AG08396 (cell line): ENCODE results near the gene HMGCLL1.

Experiments
- DNase-seq: peaks from one replicate; pipeline ENCODE4 v3.0.0; 2012; ENCODE audit warnings: low spot score, mixed read lengths

The HMGCLL1 gene

DNA sequence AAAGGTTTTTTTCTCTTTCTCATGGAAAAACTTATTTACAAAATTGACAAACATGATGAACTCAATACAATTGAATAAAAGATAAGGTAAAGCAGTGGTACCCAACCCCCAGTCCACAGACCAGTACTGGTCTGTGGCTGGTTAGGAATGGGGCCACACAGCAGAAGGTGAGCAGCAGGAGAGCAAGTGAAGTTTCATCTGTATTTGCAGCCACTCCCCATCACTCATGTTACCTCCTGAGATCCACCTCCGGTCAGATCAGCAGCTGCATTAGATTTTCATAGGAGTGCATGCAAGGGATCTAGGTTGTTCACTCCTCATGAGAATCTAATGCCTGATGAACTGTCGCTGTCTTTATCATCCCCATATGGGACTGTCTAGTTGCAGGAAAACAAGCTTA, 47.5 kb downstream of the HMGCLL1 start:
- no peak for DNase-seq

DNA sequence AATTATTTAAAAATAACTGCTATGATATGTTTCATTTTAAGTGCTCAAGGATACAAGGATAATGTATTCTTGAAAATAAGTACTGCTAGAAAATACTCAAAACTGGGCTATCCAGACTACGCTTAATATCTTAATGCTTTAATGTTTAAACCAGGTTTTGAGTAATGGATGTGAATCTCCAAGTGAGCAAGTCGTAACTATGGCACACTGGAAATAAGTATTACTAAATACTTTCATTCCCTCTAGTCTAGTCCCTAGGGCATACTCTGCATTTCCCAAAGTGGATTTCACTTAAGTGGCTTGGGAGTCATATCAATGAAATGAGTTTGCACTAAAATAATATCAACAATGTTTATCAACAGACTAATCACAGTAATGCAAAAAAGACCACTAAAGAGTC, 48.1 kb downstream of the HMGCLL1 start:
- DNase-seq, result no peak

GRCh38 chr6:55528624-55529023, 50.4 kb downstream of the HMGCLL1 start:
- DNase-seq, result no peak

DNA sequence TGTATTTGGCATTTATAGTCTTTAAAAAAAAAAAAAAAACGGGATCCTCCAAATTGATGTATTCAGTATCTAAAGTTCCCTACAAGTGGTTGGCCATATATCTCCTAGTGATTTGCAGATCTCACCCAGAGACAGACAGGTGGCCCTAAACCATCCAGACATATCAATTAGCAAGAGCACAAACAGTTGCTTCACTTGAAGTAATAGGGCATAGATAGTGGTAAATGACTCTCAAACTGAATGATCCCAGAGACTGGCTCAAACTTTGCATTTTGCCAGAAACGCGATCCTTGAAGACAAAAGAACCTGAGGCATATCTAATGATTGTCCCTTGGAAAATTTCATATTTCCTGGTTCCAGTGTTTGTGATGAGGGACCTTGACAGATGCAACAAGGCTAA, 54.6 kb downstream of the HMGCLL1 start:
- no peak for DNase-seq

GRCh38 chr6:55518529-55519060, 60.4 kb downstream of the HMGCLL1 start:
- DNase-seq, result no peak

DNA sequence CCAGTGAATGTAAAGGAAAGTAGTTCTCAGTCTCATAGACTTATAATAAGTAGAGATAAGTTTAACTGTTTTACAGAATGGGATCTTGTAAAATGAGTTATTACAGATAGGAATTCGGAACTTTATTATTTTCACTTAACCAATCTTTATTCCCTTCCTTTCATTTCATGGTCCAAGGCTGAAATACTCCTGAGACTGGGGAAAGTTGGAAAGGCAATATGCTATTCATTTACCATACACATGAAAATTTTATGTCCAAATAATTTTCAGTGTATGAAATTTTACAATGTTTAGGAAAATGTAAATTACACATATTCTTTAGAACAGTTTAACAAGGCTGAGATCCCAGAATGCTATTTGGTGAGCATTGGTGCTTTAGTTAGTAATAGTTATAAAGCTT, 62.3 kb downstream of the HMGCLL1 start:
- DNase-seq, result no peak

GRCh38 chr6:55512904-55513303, 66.1 kb downstream of the HMGCLL1 start:
- DNase-seq, result no peak

DNA sequence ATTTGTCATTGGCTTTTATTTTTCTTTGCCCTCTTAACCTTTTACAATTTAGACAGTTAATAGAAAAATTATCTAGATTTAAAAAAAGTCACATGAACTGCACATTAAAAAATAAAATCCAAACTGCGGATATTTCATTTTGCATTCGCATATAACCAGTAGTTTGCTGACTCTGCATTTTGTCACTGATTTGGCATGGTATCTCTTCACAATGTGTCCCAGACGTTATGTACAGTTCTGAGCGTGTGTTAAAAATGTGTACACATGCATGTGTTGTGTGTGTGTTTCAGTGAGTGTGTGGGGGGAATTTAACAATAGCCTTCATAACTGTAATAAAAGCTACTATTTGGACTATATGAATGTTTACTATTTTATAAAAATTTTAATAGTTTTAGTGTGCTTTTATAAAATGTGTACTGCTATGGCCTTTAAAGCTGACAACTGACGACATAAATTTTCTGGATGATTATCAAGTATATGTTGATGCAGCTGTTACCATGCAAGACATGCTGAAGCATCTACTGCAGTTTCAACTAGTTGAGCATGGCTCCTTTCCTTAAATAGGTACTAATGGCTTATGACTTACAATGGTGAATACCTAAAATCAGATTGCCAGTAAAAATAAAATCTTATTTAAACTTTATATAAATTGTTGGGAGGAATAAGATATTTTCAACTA, 67.7 kb downstream of the HMGCLL1 start:
- DNase-seq, result no peak

DNA sequence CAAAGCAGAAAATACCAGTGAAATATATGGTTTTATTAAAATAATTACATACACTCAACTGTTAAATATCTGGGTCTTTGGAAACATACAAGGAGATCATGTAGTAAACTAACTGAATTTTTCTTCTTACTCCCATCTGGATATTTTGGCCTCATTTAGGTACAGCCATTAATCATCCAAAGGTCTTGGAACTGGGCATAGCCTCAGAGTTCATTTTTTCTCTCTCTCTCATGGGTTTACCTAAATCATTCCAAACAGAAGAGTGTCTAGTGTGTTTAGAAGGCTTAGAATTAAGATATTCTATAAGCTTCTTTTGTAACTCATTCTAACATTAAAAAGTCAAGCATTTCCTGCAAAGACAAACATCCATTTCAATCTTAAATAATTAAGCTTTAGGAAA, 79.4 kb downstream of the HMGCLL1 start:
- DNase-seq, result no peak

GRCh38 chr6:55497694-55498093, 81.3 kb downstream of the HMGCLL1 start:
- DNase-seq, result no peak

DNA sequence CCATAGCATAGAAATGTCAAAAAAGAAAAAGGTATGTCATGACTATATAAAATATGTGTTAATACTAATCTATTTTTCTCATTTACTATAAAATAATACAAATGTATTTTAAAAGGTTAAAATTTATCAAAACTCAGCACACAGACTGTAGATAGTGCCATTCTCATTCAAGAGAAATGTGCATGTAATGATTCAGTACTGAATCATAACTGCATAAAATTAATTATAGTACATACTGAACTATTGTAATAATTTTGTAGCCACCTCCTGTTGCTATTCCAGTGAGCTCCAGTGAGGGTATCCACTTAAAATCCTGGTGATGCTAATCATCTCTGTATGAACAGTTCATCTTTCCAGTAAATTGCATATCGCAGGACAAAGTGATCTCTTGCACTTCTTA, 82.8 kb downstream of the HMGCLL1 start:
- no peak for DNase-seq

DNA sequence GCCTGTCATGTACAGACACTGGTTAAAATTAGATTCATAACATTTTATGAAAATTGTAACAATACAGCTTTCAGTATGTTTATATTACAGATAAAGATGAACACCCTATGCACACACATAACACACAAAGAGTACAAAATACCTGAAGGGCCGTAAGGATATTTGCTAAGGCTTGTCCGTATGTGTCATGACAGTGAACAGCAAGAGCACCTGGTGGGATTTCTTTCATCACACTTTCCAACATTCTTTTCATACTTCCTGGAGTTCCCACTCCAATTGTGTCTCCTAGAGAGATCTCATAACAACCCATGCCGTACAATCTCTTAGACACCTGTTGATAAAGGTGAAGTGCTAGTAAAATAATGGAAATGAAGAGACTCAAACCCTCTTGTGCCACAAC, 83.7 kb downstream of the HMGCLL1 start:
- no peak for DNase-seq

- DNase-seq, result no peak
Observed at GRCh38 chr6:55494411-55494810, 84.6 kb downstream of the HMGCLL1 start.

DNA sequence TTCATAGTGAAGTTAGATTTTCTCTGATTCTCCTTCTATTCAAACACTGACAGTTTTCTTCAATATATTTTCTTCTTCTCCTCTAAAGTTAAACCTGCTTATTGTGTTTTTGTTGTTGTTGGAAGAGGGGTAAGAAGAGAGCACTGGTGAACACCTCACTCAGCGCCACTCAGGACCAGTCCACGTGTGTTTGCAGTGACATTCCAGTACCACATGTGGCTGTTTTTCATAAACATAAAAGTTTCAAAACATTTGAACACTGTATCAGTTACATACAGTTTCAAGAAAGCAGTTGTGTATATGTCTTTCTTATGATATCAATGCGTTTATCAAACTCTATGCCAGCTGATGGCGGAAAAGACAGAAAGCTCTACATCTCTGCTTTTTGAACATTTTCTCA, 86.7 kb downstream of the HMGCLL1 start:
- DNase-seq, result no peak

DNA sequence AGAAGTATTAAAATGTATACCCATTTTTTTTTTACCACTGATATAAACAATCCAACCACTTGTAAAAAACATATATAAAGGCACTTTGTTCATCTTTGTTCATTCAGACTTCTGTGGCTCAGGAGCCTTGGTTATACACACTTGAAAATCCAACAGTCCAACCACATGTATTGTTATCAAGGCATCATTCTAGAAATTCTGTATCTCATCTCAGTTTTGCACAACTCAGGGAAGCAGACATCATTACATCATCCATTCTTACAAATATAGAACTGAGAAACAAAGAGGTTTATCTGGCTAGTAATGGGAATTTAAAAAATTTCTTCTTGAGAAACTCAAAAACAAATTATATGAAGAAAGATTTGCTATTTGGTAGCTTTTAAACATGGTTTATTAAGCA, 88.1 kb downstream of the HMGCLL1 start:
- DNase-seq, result no peak

DNA sequence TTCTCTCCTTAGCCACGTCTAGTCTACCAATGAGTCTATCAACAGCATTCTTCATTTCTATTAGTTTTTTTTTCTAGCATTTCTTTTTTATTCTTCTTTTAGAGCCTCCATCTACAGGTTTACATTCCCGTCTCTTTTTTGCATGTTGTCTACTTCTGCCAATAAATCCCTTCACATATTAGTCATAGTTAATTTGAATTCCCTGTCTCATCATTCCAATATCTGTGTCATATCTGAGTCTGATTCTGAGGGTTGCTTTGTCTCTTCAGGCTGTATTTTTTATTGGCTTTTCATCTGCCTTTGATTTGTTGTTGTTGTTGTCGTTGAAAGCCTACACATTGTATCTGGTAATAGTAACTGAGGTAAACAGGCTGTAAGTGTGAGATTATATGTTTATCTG, 104.6 kb downstream of the HMGCLL1 start:
- DNase-seq, result no peak

DNA sequence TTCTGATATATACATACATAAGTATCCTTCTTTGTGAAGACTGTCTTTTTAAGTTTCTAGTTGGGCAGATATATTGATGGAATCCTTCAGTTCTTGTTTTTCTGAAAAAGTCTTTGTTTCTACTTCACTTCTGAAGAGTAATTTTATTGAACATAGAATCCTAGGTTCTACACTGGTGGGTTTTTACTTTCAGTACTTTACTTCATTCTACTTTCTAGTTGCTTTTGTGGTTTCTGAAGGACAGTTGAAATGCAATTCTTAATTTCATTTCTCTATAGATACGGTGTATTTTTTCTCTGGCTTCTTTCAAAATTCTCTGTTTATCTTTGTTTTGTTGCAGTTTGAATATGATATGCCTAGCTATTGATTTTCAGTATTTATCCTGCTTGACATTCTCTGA, 105.3 kb downstream of the HMGCLL1 start:
- DNase-seq, result no peak

DNA sequence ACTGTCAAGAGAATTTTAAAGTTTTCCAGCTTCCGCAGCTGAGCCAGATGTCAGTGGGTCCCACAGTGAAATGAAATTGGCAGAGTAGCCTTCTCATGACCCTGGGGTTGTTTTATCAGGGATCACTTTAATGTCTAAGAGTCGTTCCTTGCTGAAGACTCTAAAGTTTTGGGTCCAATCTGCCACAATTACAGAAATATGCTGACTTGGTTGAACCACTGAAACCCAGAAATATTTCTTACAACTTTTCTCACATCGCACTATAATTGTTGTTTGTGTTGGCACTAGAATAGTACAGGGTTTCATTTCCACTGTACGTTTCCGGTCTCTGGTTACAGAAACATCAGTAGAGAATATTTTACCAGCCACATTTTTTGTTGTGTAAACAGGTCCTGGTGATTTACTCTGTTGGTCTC, 109.0 kb downstream of the HMGCLL1 start:
- DNase-seq, result no peak

DNA sequence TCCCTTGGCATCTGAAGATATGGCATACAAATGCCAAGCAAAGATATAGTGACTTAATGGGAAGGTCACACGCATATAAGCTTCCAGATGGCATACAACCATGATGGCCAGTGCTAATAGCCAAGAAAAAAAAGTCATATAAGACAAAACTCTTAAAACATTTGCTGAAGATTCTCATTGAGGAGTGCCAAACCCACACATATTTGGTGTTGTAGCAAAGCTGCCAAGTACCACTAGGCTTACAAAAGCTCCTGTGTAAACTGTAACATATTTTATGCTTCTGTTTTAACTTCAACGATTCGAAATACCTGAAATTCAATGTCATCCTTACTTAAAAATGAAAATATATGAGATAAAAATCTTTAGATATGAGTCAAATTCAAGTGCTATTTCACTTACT, 123.0 kb downstream of the HMGCLL1 start:
- DNase-seq, result no peak

- DNase-seq, result no peak
Observed at GRCh38 chr6:55450005-55450404, 129.0 kb downstream of the HMGCLL1 start.

DNA sequence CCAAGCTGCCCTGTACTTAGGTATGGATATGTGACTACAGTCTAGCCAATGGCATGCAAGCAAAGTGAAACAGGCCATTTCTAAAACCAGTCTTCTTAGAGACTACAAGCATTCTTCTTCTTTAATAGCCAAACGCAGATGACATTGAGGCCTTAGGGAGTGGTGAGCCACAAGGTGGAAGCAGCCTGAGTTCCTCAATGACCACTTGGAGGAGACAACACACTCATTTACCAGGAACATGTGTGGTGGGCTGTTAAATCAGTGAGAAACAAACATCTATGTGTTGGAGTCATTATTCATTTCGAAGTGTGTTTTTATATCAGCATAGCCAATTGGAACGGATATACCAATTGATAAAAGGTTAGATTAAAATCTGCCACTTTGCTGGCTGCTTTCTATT, 129.8 kb downstream of the HMGCLL1 start:
- DNase-seq, result no peak

GRCh38 chr6:55448451-55448850, 130.5 kb downstream of the HMGCLL1 start:
- no peak for DNase-seq

DNA sequence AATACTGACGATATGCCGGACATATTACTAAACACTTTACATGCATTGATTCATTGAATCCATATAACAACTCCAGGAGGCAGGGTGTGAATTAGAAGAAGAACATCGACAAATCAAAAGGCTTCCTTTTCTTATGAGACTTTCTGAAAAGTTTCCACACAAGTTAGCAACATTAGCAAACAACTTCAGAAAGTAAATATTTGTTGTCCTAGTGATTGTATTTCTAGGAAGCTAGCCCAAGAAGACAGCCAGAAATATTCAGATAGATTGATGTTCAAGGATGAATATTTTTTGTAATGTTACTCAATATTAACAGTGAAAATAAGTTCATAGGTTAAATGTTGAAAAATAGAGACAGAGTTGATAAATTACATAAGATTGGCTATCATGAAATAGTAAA, 131.1 kb downstream of the HMGCLL1 start:
- no peak for DNase-seq

- DNase-seq, result peak; percentile 7
Observed at GRCh38 chr6:55445648-55446204, 133.3 kb downstream of the HMGCLL1 start.
